Transverse colon (tissue), 4 donors: Measurements from ENCODE around the gene ATP6V0D1. TPM values are rescaled to one million over a fixed set of nuclear protein-coding genes. Genes with fewer than 3 reads are reported as not detected.

Source experiments
- DNase-seq: peaks from one replicate; pipeline ENCODE4 v3.0.0-alpha.2; 2019
- H3K27ac ChIP-seq, 4 donors: fragments of 200-600 bp; sonication (generic); 2 replicates each; pipeline ENCODE4 v1.5.1; 2016 to 2018; ENCODE audit warnings: inconsistent platforms in 4 of 4
- H3K27me3 ChIP-seq: fragments of 200-600 bp; sonication (generic); 2 replicates; pipeline ENCODE4 v1.5.1; 2017; ENCODE audit warnings: inconsistent platforms
- H3K36me3 ChIP-seq, 4 donors: fragments of 200-600 bp; sonication (generic); 2 replicates each; pipeline ENCODE4 v1.5.1; 2017 to 2019; ENCODE audit warnings: inconsistent platforms in 4 of 4
- H3K4me1 ChIP-seq, 4 donors: fragments of 200-600 bp; sonication (generic); 2 replicates each; pipeline ENCODE4 v1.5.1; 2017 to 2020; ENCODE audit warnings: inconsistent platforms in 4 of 4
- H3K4me3 ChIP-seq, 4 donors: fragments of 200-600 bp; sonication (generic); 1 replicate in 1 of 4; 2 replicates in 3 of 4; pipeline versions ENCODE4 v1.5.1 to v1.6.1; 2017 to 2019; ENCODE audit warnings: inconsistent platforms in 4 of 4
- H3K9me3 ChIP-seq, 2 donors: fragments of 200-600 bp; sonication (generic); 2 replicates each; pipeline ENCODE4 v1.5.1; 2017 to 2019; ENCODE audit warnings: inconsistent platforms in 2 of 2
- CTCF ChIP-seq, 5 experiments: fragments of 200-600 bp in 3 of 5; fragments of 450-650 bp in 2 of 5; sonication (generic) in 3 of 5; IDR thresholded peaks; 1 replicate in 2 of 5; 2 replicates in 3 of 5; pipeline ENCODE4 v1.5.1; 2016 to 2017; ENCODE audit warnings: antibody characterized with exemption in 5 of 5, inconsistent platforms in 3 of 5, mild to moderate bottlenecking in 2 of 5, moderate library complexity in 1 of 5
- EP300 ChIP-seq: sonication (generic); formaldehyde crosslinking; IDR thresholded peaks from one replicate; pipeline ENCODE4 v1.6.1; 2017; ENCODE audit warnings: antibody characterized with exemption, low read depth
- POLR2A ChIP-seq: fragments of 450-650 bp; IDR thresholded peaks from one replicate; pipeline ENCODE4 v1.6.1; 2016; ENCODE audit warnings: antibody characterized with exemption, mild to moderate bottlenecking, moderate library complexity
- POLR2AphosphoS5 ChIP-seq, 3 donors: sonication (generic); formaldehyde crosslinking; IDR thresholded peaks; one replicate each; pipeline ENCODE4 v1.6.1; 2016; ENCODE audit warnings: antibody characterized with exemption in 3 of 3
- WGBS, 2 donors: methylation state at CpG; one replicate each; pipeline ENCODE4 v1.1.5; 2018; ENCODE audit warnings: low coverage in 1 of 2; 5-methylcytosine and 5-hydroxymethylcytosine counted together
- in situ Hi-C, 4 donors: fragments of 200-750 bp; cut with MboI; loops; one replicate each; pipeline versions ENCODE4 v1.15.0 to v1.15.1; 2017; ENCODE audit warnings: low sequenced_read_pairs in 3 of 4, low pct_ligation_motif_present in 1 of 4, low pct_unique_long_range_greater_than_20kb in 1 of 4
- intact Hi-C: fragments of 100-400 bp; cut with DNase I; formaldehyde crosslinking; loops from one replicate; pipeline ENCODE4 v1.15.1; 2023; ENCODE audit warnings: low total_unique reads
- total RNA-seq, 4 donors: library from RNA; depleted of rRNA; stranded (reverse); fragments of >200 nt; gene quantifications; one replicate each; pipeline ENCODE4 v1.1.0, GENCODE V29; 2016

Gene ATP6V0D1
- total RNA-seq, 4 donors from 2014 or later = 218 to 457 (median 386) TPM

- 73% methylated on average over 87 of the region's 88 CpGs; no CpG with 5 or more reads in 1 of the 2 donors for WGBS, 2 donors
- H3K36me3 ChIP-seq = no peaks in the 10 kb centered on the region
- DNase-seq = no peak
- H3K27me3 ChIP-seq = no peaks in the 10 kb centered on the region
- H3K4me1 ChIP-seq = peaks cover 35 to 69% (median 48%) of the 10 kb centered on the region in 4 donors
- H3K27ac ChIP-seq = peak overlapping the region; percentile 64 to 85 (median 76)
- in situ Hi-C loops = loop anchor here in 2 of 4 donors (25.0 kb wide), 2 partner anchors 107 to 432 kb away; partner anchors contain the start of genes CES3 (in 1 of the 2) and PLEKHG4 (in 1 of the 2)
- intact Hi-C loops = loop anchor here (5.0 kb wide), 1 partner anchor 112 kb away; no protein-coding TSS in a partner anchor
- H3K4me3 ChIP-seq = peak overlapping the region in 3 of 4 donors; percentile 11 to 40 (median 31)
- TF ChIP-seq POLR2AphosphoS5 (IDR thresholded peaks at IDR 0.05) = no peak
- no peak for TF ChIP-seq EP300
- TF ChIP-seq POLR2A = no peak
- no peak for TF ChIP-seq CTCF (IDR thresholded peaks at IDR 0.05)
- no peaks in the 10 kb centered on the region for H3K9me3 ChIP-seq
These were observed 86.5 kb downstream of the ATP6V0D1 start for GRCh38 chr16:67394155-67395104.

GRCh38 chr16:67393788-67394154 lies 87.2 kb downstream of the ATP6V0D1 start:
- intact Hi-C loops = no loop called here
- in situ Hi-C loops = loop anchor here in 2 of 4 donors (25.0 kb wide), 2 partner anchors 106 to 431 kb away; partner anchors contain the start of genes CES3 (in 1 of the 2) and PLEKHG4 (in 1 of the 2)
- no peak for DNase-seq
- Histone ChIP-seq H3K4me3 (peak overlapping the region in 3 of 4 donors; percentile 11 to 40 (median 31)), H3K36me3 (no peaks in the 10 kb centered on the region), H3K4me1 (peaks cover 32 to 64% (median 46%) of the 10 kb centered on the region in 4 donors), H3K27me3 (no peaks in the 10 kb centered on the region), H3K27ac (peak overlapping the region; percentile 64 to 77 (median 74)), H3K9me3 (no peaks in the 10 kb centered on the region)
- TF ChIP-seq CTCF (IDR thresholded peaks at IDR 0.05) (no peak), EP300 (no peak), POLR2A (no peak), POLR2AphosphoS5 (IDR thresholded peaks at IDR 0.05) (no peak)
- 33% methylated on average over 20 of the region's 20 CpGs; no CpG with 5 or more reads in 1 of the 2 donors for WGBS, 2 donors

GRCh38 chr16:67393111-67393787 lies 87.7 kb downstream of the ATP6V0D1 start, which contains the start of gene TPPP3:
Gene TPPP3 (minus strand): TSS chr16:67393498. CDS start chr16:67391111, 2,387 bp downstream.
- in situ Hi-C loops (loop anchor here in 2 of 4 donors (25.0 kb wide), 2 partner anchors 106 to 431 kb away; partner anchors contain the start of genes CES3 (in 1 of the 2) and PLEKHG4 (in 1 of the 2)), intact Hi-C loops (no loop called here)
- Histone ChIP-seq H3K4me3 (peak within 1 kb of the TSS in 3 of 4 donors; percentile 11 to 40 (median 31)), H3K9me3 (no peaks in the 10 kb centered on the region), H3K4me1 (peaks cover 32 to 64% (median 46%) of the 10 kb centered on the region in 4 donors), H3K27ac (peak within 1 kb of the TSS; percentile 64 to 77 (median 74)), H3K27me3 (no peaks in the 10 kb centered on the region), H3K36me3 (no peaks in the 10 kb centered on the region)
- WGBS, 2 donors = 9% methylated on average over 41 of the region's 56 CpGs; no CpG with 5 or more reads in 1 of the 2 donors
- TF ChIP-seq POLR2AphosphoS5 (IDR thresholded peaks at IDR 0.05) = peak; percentile 47 to 72 (median 67)
- peak; percentile 10 for TF ChIP-seq POLR2A
- TF ChIP-seq EP300 = peak; percentile 36
- peak; percentile 69 to 91 (median 80) for TF ChIP-seq CTCF (IDR thresholded peaks at IDR 0.05)
- peak; percentile 90 for DNase-seq
